ENCODE data around the gene BAZ1B. TPM values are rescaled to one million over a fixed set of nuclear protein-coding genes. Genes with fewer than 3 reads are reported as not detected.
A peak's percentile ranks its signal among the peaks of the same experiment; 100 is the strongest.
"Not testable (repeated sequence)": the region's sequence is repeated elsewhere in the genome, so short reads cannot be mapped to it uniquely, and the experiment has no call there.

Gene BAZ1B
- total RNA-seq, 1 experiment from 2014 or later = 90.1 TPM

GRCh38 chr7:73509463-73509862 is 12.6 kb downstream of the BAZ1B start:
- DNase-seq (ENCODE audit: low spot score) = no peak
- in situ Hi-C loops (cut with HindIII; ENCODE audit: low sequenced_read_pairs) = no loop called here

- in situ Hi-C loops (cut with HindIII; ENCODE audit: low sequenced_read_pairs) = no loop called here
Observed at GRCh38 chr7:73507556-73507955, 14.5 kb downstream of the BAZ1B start.

GRCh38 chr7:73504920-73505319 is 17.2 kb downstream of the BAZ1B start:
- no peak for DNase-seq (ENCODE audit: low spot score)
- in situ Hi-C loops (cut with HindIII; ENCODE audit: low sequenced_read_pairs) = no loop called here

More at GRCh38 chr7:73507556-73507955, 14.5 kb downstream of the BAZ1B start:
- no peak for DNase-seq (ENCODE audit: low spot score)

GRCh38 chr7:73504017-73504416 is 18.1 kb downstream of the BAZ1B start:
- DNase-seq (ENCODE audit: low spot score) = no peak
- in situ Hi-C loops (cut with HindIII; ENCODE audit: low sequenced_read_pairs) = no loop called here

- DNase-seq (ENCODE audit: low spot score) = no peak
- in situ Hi-C loops (cut with HindIII; ENCODE audit: low sequenced_read_pairs) = no loop called here
Observed at GRCh38 chr7:73503229-73503628, 18.9 kb downstream of the BAZ1B start.

- in situ Hi-C loops (cut with HindIII; ENCODE audit: low sequenced_read_pairs) = no loop called here
Observed at GRCh38 chr7:73496626-73497025, 25.5 kb downstream of the BAZ1B start.

GRCh38 chr7:73495507-73495906 is 26.6 kb downstream of the BAZ1B start:
- DNase-seq (ENCODE audit: low spot score); in situ Hi-C loops (cut with HindIII; ENCODE audit: low sequenced_read_pairs): not testable (repeated sequence)

More at GRCh38 chr7:73496626-73497025, 25.5 kb downstream of the BAZ1B start:
- no peak for DNase-seq (ENCODE audit: low spot score)

GRCh38 chr7:73489976-73490375 is 32.1 kb downstream of the BAZ1B start:
- DNase-seq (ENCODE audit: low spot score) = no peak
- in situ Hi-C loops (cut with HindIII; ENCODE audit: low sequenced_read_pairs) = no loop called here

GRCh38 chr7:73487486-73487885 is 34.6 kb downstream of the BAZ1B start:
- in situ Hi-C loops (cut with HindIII; ENCODE audit: low sequenced_read_pairs) = no loop called here

GRCh38 chr7:73483171-73483570 is 38.9 kb downstream of the BAZ1B start:
- no peak for DNase-seq (ENCODE audit: low spot score)
- in situ Hi-C loops (cut with HindIII; ENCODE audit: low sequenced_read_pairs) = no loop called here

More at GRCh38 chr7:73487486-73487885, 34.6 kb downstream of the BAZ1B start:
- DNase-seq (ENCODE audit: low spot score) = no peak

- in situ Hi-C loops (cut with HindIII; ENCODE audit: low sequenced_read_pairs) = no loop called here
- DNase-seq (ENCODE audit: low spot score) = peak; percentile 50
Observed at GRCh38 chr7:73482746-73483145, 39.3 kb downstream of the BAZ1B start.

GRCh38 chr7:73481521-73481920 is 40.6 kb downstream of the BAZ1B start:
- in situ Hi-C loops (cut with HindIII; ENCODE audit: low sequenced_read_pairs); DNase-seq (ENCODE audit: low spot score): not testable (repeated sequence)

- no peak for DNase-seq (ENCODE audit: low spot score)
- in situ Hi-C loops (cut with HindIII; ENCODE audit: low sequenced_read_pairs) = no loop called here
Observed at GRCh38 chr7:73478549-73478948, 43.5 kb downstream of the BAZ1B start.

- DNase-seq (ENCODE audit: low spot score) = no peak
- in situ Hi-C loops (cut with HindIII; ENCODE audit: low sequenced_read_pairs) = no loop called here
Observed at GRCh38 chr7:73477376-73477775, 44.7 kb downstream of the BAZ1B start.

- peak; percentile 26 for DNase-seq (ENCODE audit: low spot score)
- in situ Hi-C loops (cut with HindIII; ENCODE audit: low sequenced_read_pairs) = no loop called here
Observed at GRCh38 chr7:73470208-73470607, 51.9 kb downstream of the BAZ1B start.

GRCh38 chr7:73467046-73467445 is 55.0 kb downstream of the BAZ1B start:
- in situ Hi-C loops (cut with HindIII; ENCODE audit: low sequenced_read_pairs); DNase-seq (ENCODE audit: low spot score): not testable (repeated sequence)

- in situ Hi-C loops (cut with HindIII; ENCODE audit: low sequenced_read_pairs) = no loop called here
- DNase-seq (ENCODE audit: low spot score) = no peak
Observed at GRCh38 chr7:73466112-73466511, 56.0 kb downstream of the BAZ1B start.

- DNase-seq (ENCODE audit: low spot score) = no peak
- in situ Hi-C loops (cut with HindIII; ENCODE audit: low sequenced_read_pairs) = no loop called here
Observed at GRCh38 chr7:73463966-73464365, 58.1 kb downstream of the BAZ1B start.

GRCh38 chr7:73463260-73463659 is 58.8 kb downstream of the BAZ1B start:
- in situ Hi-C loops (cut with HindIII; ENCODE audit: low sequenced_read_pairs) = no loop called here

GRCh38 chr7:73461782-73462285 is 60.3 kb downstream of the BAZ1B start:
- in situ Hi-C loops (cut with HindIII; ENCODE audit: low sequenced_read_pairs) = no loop called here
- no peak for DNase-seq (ENCODE audit: low spot score)

More at GRCh38 chr7:73463260-73463659, 58.8 kb downstream of the BAZ1B start:
- no peak for DNase-seq (ENCODE audit: low spot score)

- DNase-seq (ENCODE audit: low spot score) = no peak
- in situ Hi-C loops (cut with HindIII; ENCODE audit: low sequenced_read_pairs) = no loop called here
Observed at GRCh38 chr7:73454424-73454823, 67.7 kb downstream of the BAZ1B start.

Data from G401 (cell line).